ENCODE measurements around the gene KANK3.
A peak's percentile ranks its signal among the peaks of the same experiment; 100 is the strongest.
"Not testable (repeated sequence)": the region's sequence is repeated elsewhere in the genome, so short reads cannot be mapped to it uniquely, and the experiment has no call there.

- not testable (repeated sequence) for TF ChIP-seq FOXA3 (CRISPR knock-in tag; conservative IDR thresholded peaks at IDR 0.05 in 1 of 2, IDR thresholded peaks at IDR 0.05 in 1 of 2); PKNOX1 (IDR thresholded peaks at IDR 0.05); CHD2 (IDR thresholded peaks at IDR 0.05; ENCODE audit: low read depth, low read length); ZNF512 (tag; IDR thresholded peaks at IDR 0.05); YY1 (IDR thresholded peaks at IDR 0.05; ENCODE audit: borderline replicate concordance in 1 of 3, control insufficient read depth in 1 of 3, extremely low read depth in 1 of 3, insufficient read depth in 3 of 3, insufficient read length in 1 of 3, insufficient replicate concordance in 2 of 3, low read depth in 1 of 3, low read length in 2 of 3)
- TF ChIP-seq, protein P1, sequence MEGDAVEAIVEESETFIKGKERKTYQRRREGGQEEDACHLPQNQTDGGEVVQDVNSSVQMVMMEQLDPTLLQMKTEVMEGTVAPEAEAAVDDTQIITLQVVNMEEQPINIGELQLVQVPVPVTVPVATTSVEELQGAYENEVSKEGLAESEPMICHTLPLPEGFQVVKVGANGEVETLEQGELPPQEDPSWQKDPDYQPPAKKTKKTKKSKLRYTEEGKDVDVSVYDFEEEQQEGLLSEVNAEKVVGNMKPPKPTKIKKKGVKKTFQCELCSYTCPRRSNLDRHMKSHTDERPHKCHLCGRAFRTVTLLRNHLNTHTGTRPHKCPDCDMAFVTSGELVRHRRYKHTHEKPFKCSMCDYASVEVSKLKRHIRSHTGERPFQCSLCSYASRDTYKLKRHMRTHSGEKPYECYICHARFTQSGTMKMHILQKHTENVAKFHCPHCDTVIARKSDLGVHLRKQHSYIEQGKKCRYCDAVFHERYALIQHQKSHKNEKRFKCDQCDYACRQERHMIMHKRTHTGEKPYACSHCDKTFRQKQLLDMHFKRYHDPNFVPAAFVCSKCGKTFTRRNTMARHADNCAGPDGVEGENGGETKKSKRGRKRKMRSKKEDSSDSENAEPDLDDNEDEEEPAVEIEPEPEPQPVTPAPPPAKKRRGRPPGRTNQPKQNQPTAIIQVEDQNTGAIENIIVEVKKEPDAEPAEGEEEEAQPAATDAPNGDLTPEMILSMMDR (IDR thresholded peaks at IDR 0.05 in 2 of 3, conservative IDR thresholded peaks at IDR 0.05 in 1 of 3; ENCODE audit: insufficient read depth in 2 of 3, low read depth in 1 of 3, low read length in 3 of 3): peak in 1 of 3 experiments; percentile 23; a peak in 1 of 6 replicates
Observed at GRCh38 chr19:8318835-8319234, 24.2 kb downstream of the KANK3 start.

All from K562 (cell line).